HEK293T (cell line): Measurements from ENCODE around the gene ANKRD24.
"Not testable (repeated sequence)": the region's sequence is repeated elsewhere in the genome, so short reads cannot be mapped to it uniquely, and the experiment has no call there.

ENCODE experiments used
- CTCF ChIA-PET: fragments of 350-600 bp; formaldehyde crosslinking; extraction: SDS; loops from one replicate; lab custom pipeline; 2021; ENCODE audit warnings: antibody characterized with exemption, inconsistent platforms; lab: Yijun Ruan, JAX
- POLR2A ChIA-PET: fragments of 350-600 bp; formaldehyde crosslinking; extraction: SDS; loops from one replicate; lab custom pipeline; 2020; ENCODE audit warnings: antibody characterized with exemption, inconsistent platforms; lab: Yijun Ruan, JAX
- DNase-seq: peaks from one replicate; pipeline ENCODE4 v3.0.0; 2012; ENCODE audit warnings: mixed read lengths; ENCODE audit errors: extremely low spot score
- ARNT ChIP-seq: fragments of 450-650 bp; IDR thresholded peaks from 2 replicates; pipeline ENCODE4 v1.6.1; 2017; ENCODE audit warnings: mild to moderate bottlenecking
- BHLHE40 ChIP-seq: fragments of 450-650 bp; IDR thresholded peaks from 2 replicates; pipeline ENCODE4 v1.6.1; 2016; ENCODE audit warnings: mild to moderate bottlenecking, moderate library complexity, borderline replicate concordance
- CTBP1 ChIP-seq: fragments of 450-650 bp; IDR thresholded peaks from 2 replicates; pipeline ENCODE4 v1.6.1; 2016; ENCODE audit warnings: borderline replicate concordance
- ELF4 ChIP-seq: fragments of 450-650 bp; IDR thresholded peaks from 2 replicates; pipeline ENCODE4 v1.6.1; 2017; ENCODE audit warnings: antibody characterized with exemption
- FOXA1 ChIP-seq: fragments of 450-650 bp; IDR thresholded peaks from 2 replicates; pipeline ENCODE4 v1.6.1; 2016; ENCODE audit warnings: mild to moderate bottlenecking
- FOXK2 ChIP-seq: fragments of 450-650 bp; IDR thresholded peaks from 2 replicates; pipeline ENCODE4 v1.6.1; 2016; ENCODE audit warnings: mild to moderate bottlenecking
- FOXM1 ChIP-seq: fragments of 450-650 bp; IDR thresholded peaks from 2 replicates; pipeline ENCODE4 v1.6.1; 2017; ENCODE audit warnings: mild to moderate bottlenecking, borderline replicate concordance
- HDGF ChIP-seq: fragments of 450-650 bp; IDR thresholded peaks from 2 replicates; pipeline ENCODE4 v1.6.1; 2017; ENCODE audit warnings: antibody characterized with exemption, borderline replicate concordance
- L3MBTL2 ChIP-seq: fragments of 450-650 bp; conservative IDR thresholded peaks from 2 replicates; pipeline ENCODE4 v1.6.1; 2016; ENCODE audit warnings: mild to moderate bottlenecking
- LEF1 ChIP-seq: fragments of 450-650 bp; IDR thresholded peaks from 2 replicates; pipeline ENCODE4 v1.6.1; 2017; ENCODE audit warnings: mild to moderate bottlenecking, borderline replicate concordance
- NFRKB ChIP-seq: fragments of 450-650 bp; IDR thresholded peaks from 2 replicates; pipeline ENCODE4 v1.6.1; 2016; ENCODE audit warnings: mild to moderate bottlenecking, moderate library complexity
- SP1 ChIP-seq: fragments of 450-650 bp; IDR thresholded peaks from 2 replicates; pipeline ENCODE4 v1.6.1; 2017
- SUZ12 ChIP-seq: fragments of 450-650 bp; IDR thresholded peaks from 2 replicates; pipeline ENCODE4 v1.6.1; 2016; ENCODE audit warnings: mild to moderate bottlenecking
- TARDBP ChIP-seq: fragments of 450-650 bp; IDR thresholded peaks from 2 replicates; pipeline ENCODE4 v1.6.1; 2016
- ZNF384 ChIP-seq: fragments of 450-650 bp; IDR thresholded peaks from 2 replicates; pipeline ENCODE4 v1.6.1; 2016
- TF ChIP-seq, protein P1 (sequence below): fragments of 450-650 bp; IDR thresholded peaks from 2 replicates; pipeline ENCODE4 v1.6.1; 2016

ANKRD24 gene

DNA sequence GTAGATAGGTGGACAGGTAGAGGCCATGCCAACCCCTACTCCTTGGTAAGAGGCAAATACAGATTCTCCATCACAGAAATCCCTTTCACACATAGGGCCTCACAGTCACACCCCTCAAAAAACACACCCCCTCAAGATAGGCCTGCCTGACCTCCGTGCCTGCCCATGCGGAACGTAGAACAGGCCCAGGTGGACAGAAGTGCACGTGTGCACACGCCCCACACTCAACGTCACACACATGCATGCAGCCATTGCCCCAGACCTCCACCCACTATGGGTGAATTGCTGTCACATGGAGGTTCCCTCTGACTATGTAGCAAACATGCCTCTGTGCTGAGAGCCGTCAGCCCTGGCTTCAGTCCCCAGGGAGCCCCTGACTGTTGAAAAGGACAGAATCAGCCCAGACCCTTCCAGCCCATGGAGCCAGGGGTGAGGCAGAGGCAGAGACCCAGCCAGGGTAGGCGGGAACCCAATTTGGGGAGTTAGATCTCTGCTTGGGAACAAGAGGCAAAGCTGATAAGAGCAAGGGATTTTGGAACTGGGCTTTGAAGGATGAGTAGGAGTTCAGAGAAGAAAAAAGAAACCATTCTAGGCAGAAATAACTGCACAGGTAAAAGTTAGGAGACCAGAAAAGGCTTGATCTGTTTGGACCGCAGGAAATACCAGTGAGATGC is 3.1 kb downstream of the ANKRD24 start:
- no peak for DNase-seq
- CTCF ChIA-PET, result interaction anchor here (0.7 kb wide), 1 partner anchor 73 kb away, joined by 3 read pairs; no protein-coding TSS in a partner anchor
- POLR2A ChIA-PET, result no interaction called here
- TF ChIP-seq, protein P1, sequence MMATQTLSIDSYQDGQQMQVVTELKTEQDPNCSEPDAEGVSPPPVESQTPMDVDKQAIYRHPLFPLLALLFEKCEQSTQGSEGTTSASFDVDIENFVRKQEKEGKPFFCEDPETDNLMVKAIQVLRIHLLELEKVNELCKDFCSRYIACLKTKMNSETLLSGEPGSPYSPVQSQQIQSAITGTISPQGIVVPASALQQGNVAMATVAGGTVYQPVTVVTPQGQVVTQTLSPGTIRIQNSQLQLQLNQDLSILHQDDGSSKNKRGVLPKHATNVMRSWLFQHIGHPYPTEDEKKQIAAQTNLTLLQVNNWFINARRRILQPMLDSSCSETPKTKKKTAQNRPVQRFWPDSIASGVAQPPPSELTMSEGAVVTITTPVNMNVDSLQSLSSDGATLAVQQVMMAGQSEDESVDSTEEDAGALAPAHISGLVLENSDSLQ, result no peak
- TF ChIP-seq FOXM1 (no peak), FOXA1 (no peak), ZNF384 (no peak), ELF4 (no peak), LEF1 (no peak), SUZ12 (no peak), HDGF (no peak), NFRKB (no peak), L3MBTL2 (no peak), BHLHE40 (no peak), SP1 (no peak), TARDBP (no peak), FOXK2 (no peak), ARNT (no peak)

DNA sequence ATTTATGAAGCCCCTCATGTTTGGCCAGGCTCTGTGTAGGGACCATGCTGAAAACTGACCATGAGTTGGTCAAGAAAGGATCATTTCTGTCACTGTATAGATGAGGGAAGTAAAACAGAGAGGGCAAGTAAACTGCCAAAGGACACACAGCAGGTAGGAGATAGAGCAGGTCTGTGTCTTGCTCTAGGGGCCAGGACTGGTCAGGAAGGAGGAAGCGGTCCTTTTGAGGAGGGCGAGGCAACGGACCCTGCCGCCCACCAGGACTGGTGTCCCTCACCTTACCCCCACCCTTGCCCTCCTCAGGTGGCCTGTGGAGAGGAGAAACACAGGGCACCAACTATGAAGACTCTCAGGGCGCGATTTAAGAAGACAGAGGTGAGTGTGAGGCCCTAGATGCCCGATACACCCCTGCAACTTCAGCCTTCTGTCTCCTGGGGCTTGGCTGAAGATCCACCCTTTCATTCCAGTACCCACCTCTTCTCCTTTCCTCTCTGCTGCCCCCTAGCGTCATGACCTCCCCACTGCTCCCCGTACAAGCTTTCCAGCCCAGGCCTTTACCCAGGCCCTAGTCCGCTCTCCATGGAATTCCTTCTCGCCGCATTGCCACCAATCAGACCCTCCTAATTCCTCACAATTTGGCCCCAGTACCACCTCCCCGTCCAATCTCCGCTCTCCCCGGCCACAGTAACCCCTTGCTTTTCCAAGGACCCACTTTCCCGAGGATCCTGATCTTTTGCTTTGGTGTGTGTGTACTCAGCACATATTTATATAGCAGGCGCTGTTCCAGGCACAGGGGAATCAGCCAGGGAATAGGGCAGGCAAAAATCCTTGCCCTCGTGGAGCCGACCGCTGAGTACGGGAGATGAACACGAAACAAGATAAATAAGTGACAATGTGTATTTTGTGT is 3.9 kb downstream of the ANKRD24 start:
- DNase-seq, result peak; percentile 83
- CTCF ChIA-PET, result interaction anchor here (0.7 to 0.9 kb wide), 2 partner anchors 14 to 72 kb away, joined by 3 read pairs; no protein-coding TSS in a partner anchor
- TF ChIP-seq NFRKB, result no peak
- TF ChIP-seq SUZ12, result no peak
- no peak for TF ChIP-seq CTBP1
- POLR2A ChIA-PET, result no interaction called here

DNA sequence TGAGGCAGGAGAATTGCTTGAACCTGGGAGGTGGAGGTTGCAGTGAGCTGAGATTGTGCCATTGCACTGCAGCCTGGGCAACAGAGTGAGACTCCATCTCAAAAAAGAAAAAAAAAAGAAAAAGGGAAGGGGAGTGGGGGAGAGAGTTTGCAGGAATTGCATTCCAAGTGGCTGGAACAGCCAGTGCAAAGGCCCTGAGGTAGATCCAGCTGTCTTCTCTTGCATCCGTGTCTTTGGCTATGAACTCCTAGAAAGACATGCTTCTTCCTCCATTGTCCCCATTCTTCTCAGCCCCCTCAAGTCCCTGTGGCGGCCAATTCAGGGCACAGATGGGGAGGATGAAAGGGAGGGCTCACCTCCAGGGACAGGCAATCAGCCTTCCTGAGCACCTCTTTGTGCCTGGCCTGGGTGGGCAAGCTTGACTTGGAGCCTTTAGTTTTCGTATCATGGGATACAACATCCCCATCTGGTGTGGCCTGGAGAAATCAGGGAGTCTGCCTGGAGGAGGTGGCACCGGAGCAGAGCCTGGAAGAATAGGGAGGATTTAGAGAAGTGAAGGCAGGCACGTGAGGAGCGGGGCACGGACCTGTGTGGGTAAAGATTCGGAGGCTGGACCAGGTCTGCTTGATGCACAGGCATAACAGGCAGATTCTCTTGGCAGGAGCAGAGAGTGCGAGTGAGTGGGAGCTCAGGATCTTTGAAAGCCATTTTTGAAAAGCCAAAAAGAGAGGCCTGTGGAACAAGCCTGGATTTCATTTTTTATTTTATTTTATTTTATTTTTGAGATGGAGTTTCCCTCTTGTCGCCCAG is 5.0 kb downstream of the ANKRD24 start:
- ChIA-PET POLR2A (no interaction called here), CTCF (interaction anchor here (0.6 kb wide), 1 partner anchor 19 kb away, joined by 4 read pairs; no protein-coding TSS in a partner anchor)
- no peak for TF ChIP-seq ARNT
- TF ChIP-seq L3MBTL2, result no peak
- TF ChIP-seq SP1, result no peak
- TF ChIP-seq CTBP1, result no peak
- no peak for TF ChIP-seq ELF4
- no peak for TF ChIP-seq LEF1
- TF ChIP-seq SUZ12, result no peak
- no peak for TF ChIP-seq NFRKB
- TF ChIP-seq HDGF, result no peak
- DNase-seq, result no peak

GRCh38 chr19:4189641-4190040 is 7.2 kb downstream of the ANKRD24 start:
- no peak for DNase-seq
- CTCF ChIA-PET, result interaction anchor here (1.2 kb wide), 1 partner anchor 16 kb away, joined by 4 read pairs; no protein-coding TSS in a partner anchor
- TF ChIP-seq ZNF384 (no peak), LEF1 (no peak), L3MBTL2 (no peak), CTBP1 (no peak), BHLHE40 (no peak), NFRKB (no peak), FOXK2 (no peak), FOXA1 (no peak), ELF4 (no peak), TARDBP (no peak), SP1 (no peak), ARNT (no peak), SUZ12 (no peak), HDGF (no peak), FOXM1 (no peak)
- TF ChIP-seq, protein P1, result no peak
- POLR2A ChIA-PET, result no interaction called here

GRCh38 chr19:4192537-4192936 is 10.0 kb downstream of the ANKRD24 start:
- CTCF ChIA-PET, DNase-seq, POLR2A ChIA-PET: not testable (repeated sequence)

DNA sequence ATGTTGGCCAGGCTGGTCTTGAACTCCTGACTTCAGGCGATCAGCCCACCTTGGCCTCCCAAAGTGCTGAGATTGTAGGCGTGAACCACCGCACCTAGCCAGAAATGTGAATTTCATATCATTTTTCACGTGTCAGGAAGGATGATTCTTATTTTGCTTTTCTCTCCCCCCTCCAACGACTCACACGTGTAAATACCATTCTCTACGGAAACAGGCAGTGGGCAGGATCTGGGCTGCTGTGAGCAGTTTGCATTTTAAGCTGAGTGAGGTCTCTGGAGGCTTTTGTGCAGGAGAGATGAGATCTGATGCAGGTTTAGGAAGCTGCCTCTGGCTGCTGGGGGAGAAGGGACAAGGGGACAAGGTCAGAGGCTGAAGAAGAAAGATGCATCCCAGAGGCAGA is 11.9 kb downstream of the ANKRD24 start:
- TF ChIP-seq LEF1 (no peak), CTBP1 (no peak), ARNT (no peak), FOXK2 (no peak), FOXM1 (no peak), FOXA1 (no peak), ELF4 (no peak), TARDBP (no peak), ZNF384 (no peak), SP1 (no peak), HDGF (no peak), NFRKB (no peak), SUZ12 (no peak), L3MBTL2 (no peak), BHLHE40 (no peak)
- TF ChIP-seq, protein P1, result no peak
- POLR2A ChIA-PET, result no interaction called here

More for the DNA sequence above, 11.9 kb downstream of the ANKRD24 start:
- CTCF ChIA-PET, result no interaction called here
- DNase-seq, result no peak
